Measurements from ENCODE around the gene MAPKAPK2.
"Not testable (repeated sequence)": the region's sequence is repeated elsewhere in the genome, so short reads cannot be mapped to it uniquely, and the experiment has no call there.

Gene MAPKAPK2

DNA sequence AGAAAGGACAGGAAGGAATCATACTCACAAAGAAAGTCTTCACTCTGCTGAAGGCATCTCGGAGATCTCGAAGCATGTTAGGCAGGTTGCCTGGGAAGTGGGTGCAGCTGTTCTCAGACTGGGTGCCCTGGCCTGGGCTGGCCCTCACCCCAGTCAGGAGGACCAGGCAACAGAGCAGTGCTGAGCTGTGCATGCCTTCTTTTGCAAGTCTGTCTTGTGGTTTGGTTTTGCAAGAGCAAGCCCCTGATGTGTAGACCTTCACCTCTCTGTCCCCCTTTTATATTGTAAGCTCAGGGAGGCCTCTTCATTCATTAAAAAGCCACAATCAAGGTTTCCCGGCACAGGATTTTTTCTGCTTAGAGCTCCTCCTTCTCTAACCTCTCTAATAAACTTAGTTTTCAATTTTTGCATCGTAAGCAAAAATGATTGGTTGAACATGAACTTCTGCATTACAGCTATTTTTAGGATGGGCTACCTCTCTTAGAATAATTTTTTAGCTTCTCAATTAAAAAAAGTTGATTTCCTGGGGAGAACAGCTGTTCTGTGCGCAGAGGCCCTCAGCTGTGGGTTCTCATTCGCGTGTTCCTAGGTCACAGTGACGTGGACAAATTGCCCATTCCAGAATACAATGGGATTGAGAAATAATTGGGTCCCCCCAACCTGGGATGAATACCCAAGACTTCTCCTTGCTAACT is 87.7 kb downstream of the MAPKAPK2 start, which contains the start of gene IL10:
Gene IL10, minus strand, starts transcription at position 252 of the 695 bp plus-strand sequence. Its CDS starts 59 bp downstream, at position 193.
- DNase-seq (ENCODE audit: low read depth, low spot score) = no peak

GRCh38 chr1:206774093-206774492 is 89.4 kb downstream of the MAPKAPK2 start:
- no peak for DNase-seq (ENCODE audit: low read depth, low spot score)

- no peak for DNase-seq (ENCODE audit: low read depth, low spot score)
Measured at GRCh38 chr1:206776229-206776628, 91.5 kb downstream of the MAPKAPK2 start.

DNA sequence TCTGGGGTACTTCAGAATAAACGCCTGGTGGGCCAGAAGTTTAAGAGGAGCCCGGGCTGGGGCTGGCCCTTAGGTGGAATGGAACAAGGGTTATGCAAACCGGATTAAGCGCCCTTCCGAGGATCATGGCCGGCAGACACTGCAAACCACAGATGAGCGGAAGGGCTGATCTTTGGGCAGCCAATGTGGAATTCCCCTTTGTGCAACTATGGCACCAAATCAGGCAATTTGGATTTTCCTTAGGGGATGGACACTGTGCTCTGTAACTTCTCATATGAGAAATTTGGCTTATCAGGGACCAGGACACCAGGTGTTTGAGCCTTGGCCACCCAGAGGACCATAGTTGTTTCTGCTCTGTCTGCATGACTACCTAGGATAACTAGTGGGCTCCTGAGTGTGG is 93.3 kb downstream of the MAPKAPK2 start:
- no peak for DNase-seq (ENCODE audit: low read depth, low spot score)

- DNase-seq (ENCODE audit: low read depth, low spot score) = not testable (repeated sequence)
Measured at GRCh38 chr1:206778911-206779310, 94.2 kb downstream of the MAPKAPK2 start.

- no peak for DNase-seq (ENCODE audit: low read depth, low spot score)
Measured at GRCh38 chr1:206779638-206780037, 94.9 kb downstream of the MAPKAPK2 start.

DNA sequence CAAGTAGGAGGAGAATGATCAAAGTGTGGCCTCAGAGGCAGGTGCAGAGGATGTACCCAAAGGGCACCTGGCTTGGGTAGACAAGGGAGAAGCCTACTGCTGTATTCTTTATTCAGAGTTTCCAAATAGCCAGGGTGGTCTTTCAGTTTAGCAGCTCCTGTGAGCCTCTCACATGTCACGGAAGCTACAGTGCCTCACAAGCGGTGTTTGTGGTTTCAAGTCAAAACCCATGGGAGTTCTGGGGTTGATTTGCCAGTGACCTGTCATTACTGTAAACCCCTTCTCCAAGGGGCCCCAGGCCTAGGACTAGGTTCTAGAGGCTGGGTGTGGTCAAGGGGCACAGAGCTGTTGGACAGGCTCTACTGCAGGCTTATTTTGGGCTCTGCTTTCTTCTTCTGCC is 97.7 kb downstream of the MAPKAPK2 start:
- no peak for DNase-seq (ENCODE audit: low read depth, low spot score)

DNA sequence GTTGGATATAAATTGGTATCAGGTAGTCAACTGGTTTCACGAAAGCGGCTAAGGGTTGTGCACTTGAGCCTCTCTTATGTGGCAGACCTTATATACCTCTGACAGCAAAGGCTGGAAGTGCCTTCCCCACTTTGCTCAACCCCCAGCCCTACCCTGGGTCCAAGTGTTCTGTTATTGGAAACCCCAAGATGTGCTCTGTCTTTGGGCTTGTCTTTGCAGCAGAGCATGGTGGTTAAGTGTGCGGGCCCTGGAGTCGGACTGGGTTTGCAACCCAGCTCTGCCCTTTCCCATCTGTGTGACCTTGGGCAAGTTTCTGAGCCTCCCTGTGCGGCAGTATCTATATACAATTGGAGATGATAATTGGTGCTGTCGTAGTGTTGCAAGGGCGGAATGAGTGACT is 98.8 kb downstream of the MAPKAPK2 start:
- no peak for DNase-seq (ENCODE audit: low read depth, low spot score)
